OCI-LY3 (cell line): ENCODE data around the gene COX6B2.
"Not testable (repeated sequence)": the region's sequence is repeated elsewhere in the genome, so short reads cannot be mapped to it uniquely, and the experiment has no call there.

Source experiments
- H2AFZ ChIP-seq: fragments of 200-600, 300-600 bp; shearing (Covaris generic); 2 replicates; pipeline ENCODE4 v1.6.0; 2014; ENCODE audit warnings: antibody characterized with exemption, low read depth, low read length
- H3K27ac ChIP-seq: fragments of 200-600, 300-600 bp; sonication (generic); 2 replicates; pipeline ENCODE4 v1.5.1; 2014; ENCODE audit warnings: mild to moderate bottlenecking, low read length, moderate library complexity, mixed read lengths
- H3K27me3 ChIP-seq: fragments of 200-600, 300-600 bp; sonication (generic); 2 replicates; pipeline ENCODE4 v1.6.1; 2014; ENCODE audit warnings: low read depth, low read length, mixed read lengths
- H3K36me3 ChIP-seq: fragments of 200-600, 300-600 bp; sonication (generic); replicated peaks from 2 replicates; pipeline ENCODE3; 2014; ENCODE audit warnings: low read depth, low read length, mixed read lengths
- H3K4me1 ChIP-seq: fragments of 300-600, 200-600 bp; sonication (generic); 2 replicates; pipeline ENCODE4 v1.6.1; 2014; ENCODE audit warnings: low read length, mixed read lengths
- H3K4me2 ChIP-seq: fragments of 200-600, 300-600 bp; sonication (generic); 2 replicates; pipeline ENCODE4 v1.6.1; 2014; ENCODE audit warnings: low read length, mixed read lengths
- H3K4me3 ChIP-seq: fragments of 300-600, 200-600 bp; sonication (generic); 2 replicates; pipeline ENCODE4 v1.5.1; 2014; ENCODE audit warnings: antibody characterized with exemption, mild to moderate bottlenecking, low read length, moderate library complexity
- H3K79me2 ChIP-seq: fragments of 300-600, 200-600 bp; shearing (Covaris generic); 2 replicates; pipeline ENCODE4 v1.6.1; 2014; ENCODE audit warnings: mild to moderate bottlenecking, low read length, mixed read lengths
- H3K9ac ChIP-seq: fragments of 300-600, 200-600 bp; shearing (Covaris generic); 2 replicates; pipeline ENCODE4 v1.6.0; 2014; ENCODE audit warnings: mild to moderate bottlenecking, low read length, moderate library complexity
- H3K9me3 ChIP-seq: fragments of 200-600, 300-600 bp; shearing (Covaris generic); 2 replicates; pipeline ENCODE4 v1.6.1; 2014; ENCODE audit warnings: low read length, mixed read lengths; ENCODE audit not compliant: insufficient read depth
- H4K20me1 ChIP-seq: fragments of 200-600, 300-600 bp; sonication (generic); 2 replicates; pipeline ENCODE4 v1.6.1; 2016; ENCODE audit warnings: low read length, mixed read lengths; ENCODE audit not compliant: insufficient read depth
- CTCF ChIP-seq: fragments of 200-600, 300-600 bp; sonication (generic); IDR thresholded peaks from 2 replicates; pipeline ENCODE4 v1.5.1; 2014; ENCODE audit warnings: antibody characterized with exemption, low read length, low read depth
- EZH2phosphoT487 ChIP-seq: fragments of 200-600 bp; shearing (Covaris generic); IDR thresholded peaks from 2 replicates; pipeline ENCODE4 v1.6.1; 2018; ENCODE audit warnings: antibody characterized with exemption, mixed run types, low read depth

COX6B2 gene

DNA sequence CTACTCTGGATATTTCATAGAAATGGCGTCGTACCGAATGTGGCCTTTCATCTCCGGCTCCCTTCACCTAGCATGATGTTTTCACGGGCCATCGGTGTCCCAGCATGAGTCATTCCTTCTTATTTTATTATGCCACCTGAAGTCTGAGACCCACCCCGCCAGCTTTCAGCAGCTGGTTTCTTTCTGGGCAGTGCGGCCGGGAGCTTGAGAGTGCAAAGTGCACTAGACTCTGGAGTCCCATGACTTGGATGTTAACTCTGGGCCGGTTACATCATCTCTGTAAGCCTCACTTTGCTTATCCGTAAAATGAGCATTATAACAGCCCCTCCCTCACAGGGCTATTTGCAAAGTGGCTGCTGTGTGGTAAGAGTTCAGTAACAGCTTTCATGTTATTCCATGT is 20.6 kb downstream of the COX6B2 start:
- Histone ChIP-seq H3K27ac (no peak overlapping the region), H3K4me1 (peaks cover 7% of the 10 kb centered on the region; the same call in 1 of the 2 replicates), H4K20me1 (no peaks in the 10 kb centered on the region), H3K79me2 (no peaks in the 10 kb centered on the region), H2AFZ (no peak overlapping the region), H3K9ac (no peak overlapping the region), H3K4me2 (no peak overlapping the region), H3K27me3 (peaks cover 20% of the 10 kb centered on the region; the same call in 1 of the 2 replicates), H3K4me3 (no peak overlapping the region), H3K9me3 (no peaks in the 10 kb centered on the region), H3K36me3 (no peaks in the 10 kb centered on the region)
- TF ChIP-seq CTCF (no peak), EZH2phosphoT487 (no peak)

GRCh38 chr19:55329791-55330190 is 24.7 kb downstream of the COX6B2 start:
- H3K9me3 ChIP-seq, H3K4me2 ChIP-seq: not testable (repeated sequence)
- H3K27me3 ChIP-seq = peaks cover 12% of the 10 kb centered on the region; the same call in 1 of the 2 replicates

GRCh38 chr19:55328774-55329318 is 25.7 kb downstream of the COX6B2 start:
- H3K9me3 ChIP-seq, H3K4me1 ChIP-seq, H4K20me1 ChIP-seq, H3K4me3 ChIP-seq, H3K9ac ChIP-seq, H3K27ac ChIP-seq, H3K27me3 ChIP-seq, H2AFZ ChIP-seq, H3K4me2 ChIP-seq, H3K36me3 ChIP-seq, H3K79me2 ChIP-seq: not testable (repeated sequence)

More at GRCh38 chr19:55329791-55330190, 24.7 kb downstream of the COX6B2 start:
- not testable (repeated sequence) for H4K20me1 ChIP-seq, H3K9ac ChIP-seq, H3K4me1 ChIP-seq, H3K4me3 ChIP-seq, H3K27ac ChIP-seq, H3K79me2 ChIP-seq, H3K36me3 ChIP-seq, H2AFZ ChIP-seq

GRCh38 chr19:55325172-55325571 is 29.3 kb downstream of the COX6B2 start, which contains the start of gene TMEM150B:
Gene TMEM150B, minus strand, starts transcription at chr19:55325341. Its CDS starts 4,305 bp downstream, at chr19:55321036.
- Histone ChIP-seq H3K27ac (no peak within 1 kb of the TSS), H2AFZ (peak within 1 kb of the TSS; percentile 67; the same call in 1 of the 2 replicates), H3K27me3 (no peaks in the 10 kb centered on the region), H3K4me3 (no peak within 1 kb of the TSS), H3K4me1 (peaks cover 6% of the 10 kb centered on the region; the same call in 1 of the 2 replicates), H4K20me1 (no peaks in the 10 kb centered on the region), H3K36me3 (no peaks in the 10 kb centered on the region), H3K4me2 (no peak within 1 kb of the TSS), H3K9me3 (no peaks in the 10 kb centered on the region), H3K9ac (no peak within 1 kb of the TSS), H3K79me2 (no peaks in the 10 kb centered on the region)
- TF ChIP-seq CTCF (no peak), EZH2phosphoT487 (no peak)

DNA sequence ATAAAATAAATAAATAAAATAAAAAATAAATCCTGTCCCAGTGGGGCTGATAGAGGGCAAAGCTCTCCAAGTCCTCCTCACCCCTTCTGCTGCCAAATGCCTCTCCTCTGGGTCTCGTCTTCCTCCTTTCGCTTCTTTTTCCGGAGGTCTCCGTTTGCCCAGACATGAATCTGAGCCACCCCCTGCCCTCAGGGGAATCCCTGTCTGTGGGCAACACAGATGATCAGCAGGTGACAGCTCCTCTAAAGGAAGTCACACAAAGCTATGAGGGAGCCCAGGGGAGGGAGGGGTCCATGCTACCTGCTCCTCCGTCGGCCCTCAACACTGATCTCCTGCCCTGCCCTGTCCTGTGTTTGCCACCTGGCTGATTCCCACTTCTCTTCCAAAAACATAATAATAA is 29.9 kb downstream of the COX6B2 start:
- Histone ChIP-seq H3K9ac (no peak overlapping the region), H3K9me3 (no peaks in the 10 kb centered on the region), H3K4me1 (peaks cover 6% of the 10 kb centered on the region; the same call in 1 of the 2 replicates), H3K36me3 (no peaks in the 10 kb centered on the region), H2AFZ (no peak overlapping the region), H3K27me3 (no peaks in the 10 kb centered on the region), H3K79me2 (no peaks in the 10 kb centered on the region), H3K4me2 (no peak overlapping the region), H3K4me3 (no peak overlapping the region), H3K27ac (no peak overlapping the region), H4K20me1 (no peaks in the 10 kb centered on the region)
- TF ChIP-seq CTCF (no peak), EZH2phosphoT487 (no peak)
